CMK (cell line): ENCODE results near the gene PIRT.

Source experiments
- DNase-seq: peaks from one replicate; pipeline ENCODE4 v3.0.0-alpha.2; 2010; ENCODE audit warnings: low read depth

The PIRT gene

GRCh38 chr17:10821054-10821453 is 16.8 kb downstream of the PIRT start:
- no peak for DNase-seq

- DNase-seq: no peak
Observed at GRCh38 chr17:10815319-10815718, 22.6 kb downstream of the PIRT start.

- no peak for DNase-seq
Observed at GRCh38 chr17:10814075-10814474, 23.8 kb downstream of the PIRT start.

- no peak for DNase-seq
Observed at GRCh38 chr17:10812674-10813073, 25.2 kb downstream of the PIRT start.

- DNase-seq: no peak
Observed at GRCh38 chr17:10809605-10810004, 28.3 kb downstream of the PIRT start.

DNA sequence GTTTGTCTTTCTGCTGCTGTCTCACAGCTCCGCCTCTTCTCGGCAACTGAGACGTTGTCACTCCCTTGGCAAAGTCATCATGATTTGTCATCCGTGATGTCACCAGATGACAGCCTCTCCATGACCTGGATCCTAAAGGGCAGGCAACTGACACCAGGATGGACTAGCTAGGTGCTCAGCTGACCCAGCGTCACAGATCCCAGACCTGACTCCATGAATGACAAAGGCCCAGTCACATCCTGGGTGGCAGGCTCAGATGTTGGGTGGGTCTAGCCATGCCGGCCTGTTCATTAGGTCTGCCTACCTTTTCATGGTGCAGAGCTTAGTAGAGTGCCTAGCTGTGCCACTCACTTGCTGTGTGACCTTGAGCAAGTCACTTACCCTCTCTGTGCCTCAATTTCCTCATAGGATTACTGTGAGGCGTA is 30.2 kb downstream of the PIRT start:
- DNase-seq: no peak

GRCh38 chr17:10806545-10807262 is 31.2 kb downstream of the PIRT start:
- no peak for DNase-seq

DNA sequence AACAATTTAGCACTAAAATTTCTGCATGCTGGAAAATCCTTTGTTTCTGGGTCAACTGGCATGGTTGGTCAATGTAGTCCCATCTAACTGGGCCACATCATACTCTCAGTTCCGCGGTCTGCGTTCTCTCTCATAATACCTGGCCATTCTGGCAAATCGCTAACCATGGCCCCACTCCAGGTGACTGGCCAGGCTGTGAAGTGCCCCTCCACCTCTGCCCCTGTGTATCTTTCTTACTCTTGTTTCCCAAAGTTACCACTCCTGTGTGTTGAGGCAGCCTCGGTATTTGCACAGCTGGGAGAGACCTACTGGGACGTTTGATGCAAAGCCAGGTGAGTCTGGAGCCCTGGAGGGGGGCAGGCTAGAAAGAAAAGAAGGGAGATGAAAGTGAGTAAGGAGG is 32.0 kb downstream of the PIRT start:
- DNase-seq: no peak

DNA sequence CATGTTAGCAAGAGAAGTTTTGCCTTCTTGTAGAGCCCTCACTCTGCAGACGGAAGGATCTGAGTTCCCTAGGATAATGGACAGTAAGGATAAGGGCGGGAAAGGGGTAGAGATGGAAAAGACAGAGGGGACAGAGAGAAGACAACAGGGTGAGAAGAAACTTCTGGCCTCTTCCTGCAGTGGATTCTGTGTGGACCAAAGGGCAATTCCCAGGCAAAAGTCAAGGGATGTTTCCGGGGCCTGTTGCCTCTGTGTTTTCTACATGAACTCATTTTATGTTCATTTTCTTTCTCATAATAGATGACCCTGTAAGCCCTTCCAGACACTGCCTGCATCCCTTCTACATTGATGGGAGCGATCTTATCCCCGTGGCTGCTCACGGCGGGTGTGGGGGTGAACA is 33.3 kb downstream of the PIRT start:
- DNase-seq: no peak

GRCh38 chr17:10803830-10804475 is 33.9 kb downstream of the PIRT start, which contains the start of gene TMEM238L:
Gene TMEM238L, minus strand, starts transcription at chr17:10804099. Its CDS starts 136 bp downstream, at chr17:10803963.
- DNase-seq: no peak

GRCh38 chr17:10803350-10803749 is 34.5 kb downstream of the PIRT start:
- no peak for DNase-seq

- DNase-seq: no peak
Observed at GRCh38 chr17:10802496-10803284, 35.2 kb downstream of the PIRT start.

- no peak for DNase-seq
Observed at GRCh38 chr17:10799407-10799806, 38.5 kb downstream of the PIRT start.

DNA sequence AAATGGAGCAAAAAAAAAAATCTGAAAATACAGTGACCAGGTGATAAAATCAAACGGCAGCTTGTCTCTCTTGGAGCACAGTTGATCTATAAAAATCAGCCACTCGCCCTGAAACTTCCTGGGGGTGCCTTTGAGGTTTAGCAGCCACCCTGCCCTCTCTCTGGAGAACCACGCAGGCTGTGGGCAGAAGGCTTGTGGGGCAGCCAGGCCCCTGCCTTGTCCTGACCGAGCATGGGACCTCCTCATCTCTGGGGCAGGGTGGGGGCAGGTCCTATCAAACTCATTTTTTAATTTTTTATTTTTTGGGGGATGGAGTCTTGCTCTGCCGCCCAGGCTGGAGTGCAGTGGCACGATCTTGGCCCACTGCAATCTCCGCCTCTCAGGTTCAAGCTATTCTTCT is 39.0 kb downstream of the PIRT start:
- DNase-seq: no peak

DNA sequence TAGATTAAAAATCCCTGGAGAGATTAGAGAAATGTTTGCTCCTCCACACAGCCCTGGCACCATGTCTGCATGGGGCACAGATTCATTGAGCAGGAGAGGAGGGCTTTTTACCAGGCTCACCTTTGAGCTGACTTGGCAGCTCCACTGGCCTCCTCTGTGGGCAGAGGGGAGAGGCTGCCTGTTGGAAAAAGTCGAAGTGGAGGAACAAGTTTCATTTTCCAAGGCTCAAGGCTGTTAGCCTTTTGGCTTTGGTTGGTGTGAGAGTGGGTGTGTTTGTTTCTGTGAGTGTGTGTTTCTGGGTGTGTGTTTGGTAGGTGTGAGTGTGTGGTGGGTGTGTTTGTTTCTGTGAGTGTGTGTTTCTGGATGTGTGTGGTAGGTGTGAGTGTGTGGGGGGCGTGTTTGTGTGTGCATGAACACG is 39.5 kb downstream of the PIRT start:
- DNase-seq: no peak

GRCh38 chr17:10797476-10798328 is 40.2 kb downstream of the PIRT start:
- no peak for DNase-seq

GRCh38 chr17:10793816-10794215 is 44.1 kb downstream of the PIRT start:
- DNase-seq: no peak

- no peak for DNase-seq
Observed at GRCh38 chr17:10793256-10793655, 44.6 kb downstream of the PIRT start.

DNA sequence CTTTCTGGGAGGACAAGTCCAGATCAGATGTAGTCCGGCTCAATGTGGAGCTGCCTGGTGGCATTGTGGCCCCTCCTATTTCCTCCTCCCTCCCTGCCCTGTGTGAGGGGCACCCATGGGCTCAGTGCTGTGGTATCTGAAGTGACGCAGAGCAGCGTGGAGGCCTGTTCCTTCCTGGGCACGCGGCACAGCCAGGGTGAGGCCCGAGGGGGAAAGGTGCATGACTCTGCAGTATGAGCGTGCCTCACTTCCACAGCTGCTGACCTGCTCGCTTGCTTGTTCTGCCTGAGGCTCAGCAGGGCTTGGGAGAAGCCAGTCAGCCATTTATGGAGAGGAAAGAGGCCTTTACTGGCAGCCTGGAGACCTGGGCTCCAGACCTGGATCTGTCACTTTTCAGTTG is 45.7 kb downstream of the PIRT start:
- DNase-seq: peak; percentile 15

- DNase-seq: no peak
Observed at GRCh38 chr17:10790491-10791401, 47.1 kb downstream of the PIRT start.
